ENCODE data around the gene RPS6KA5.
"Not testable (repeated sequence)": the region's sequence is repeated elsewhere in the genome, so short reads cannot be mapped to it uniquely, and the experiment has no call there.

The RPS6KA5 gene

DNA sequence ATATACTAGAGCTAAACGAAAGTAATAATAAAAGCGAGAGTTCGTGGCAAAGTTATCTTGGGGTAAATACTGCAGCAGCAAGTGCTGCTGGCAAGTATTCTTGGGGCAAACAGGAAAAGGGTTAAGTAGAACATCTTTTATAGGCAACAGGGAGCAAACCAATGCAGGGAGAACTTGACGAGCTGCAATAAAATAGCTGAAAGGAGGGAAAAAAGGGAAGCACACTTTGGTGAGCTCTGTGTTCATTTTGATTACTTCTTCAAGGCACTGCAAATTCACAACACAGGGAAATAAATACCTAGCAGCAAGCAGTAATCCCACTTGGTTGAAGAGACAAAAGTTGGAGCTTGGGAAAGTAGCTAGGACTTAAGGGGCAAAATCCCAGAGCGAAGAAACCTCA lies 201.9 kb downstream of the RPS6KA5 start:
- DNase-seq: no peak

DNA sequence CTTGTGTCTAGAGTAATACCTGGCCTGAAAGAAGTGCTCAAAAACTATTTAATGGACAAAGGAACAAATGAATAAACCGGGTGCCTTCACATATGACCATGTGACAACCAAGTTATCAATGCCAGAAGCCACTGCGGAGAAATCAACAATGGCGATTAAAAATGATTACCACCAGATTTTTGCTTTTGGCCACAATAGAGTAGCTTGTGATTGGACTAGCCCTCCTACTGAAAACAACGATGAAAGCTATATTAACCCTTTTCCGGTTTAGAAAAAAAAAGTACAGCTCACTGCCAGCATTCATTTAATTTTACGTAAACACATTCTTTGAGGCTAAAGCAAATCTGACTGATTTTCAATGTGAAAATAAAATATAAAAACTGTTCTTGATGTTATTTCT lies 202.6 kb downstream of the RPS6KA5 start:
- no peak for DNase-seq

DNA sequence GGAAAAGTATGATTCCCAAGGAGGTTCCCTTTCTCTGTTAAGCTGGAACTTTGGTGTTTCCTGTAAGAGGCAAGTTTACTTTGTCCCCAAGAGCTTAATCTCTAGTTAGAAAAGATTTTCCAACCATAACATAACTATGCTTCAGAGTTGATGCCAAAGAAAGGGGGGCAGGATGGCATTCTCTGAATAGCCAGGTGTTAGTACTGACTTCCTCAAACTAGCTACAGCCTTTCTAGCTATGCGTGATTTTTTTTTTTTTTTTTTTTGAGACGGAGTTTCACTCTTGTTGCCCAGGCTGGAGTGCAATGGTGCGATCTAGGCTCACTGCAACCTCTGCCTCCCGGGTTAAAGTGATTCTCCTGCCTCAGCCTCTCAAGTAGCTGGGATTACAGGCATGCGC lies 204.3 kb downstream of the RPS6KA5 start:
- not testable (repeated sequence) for DNase-seq

DNA sequence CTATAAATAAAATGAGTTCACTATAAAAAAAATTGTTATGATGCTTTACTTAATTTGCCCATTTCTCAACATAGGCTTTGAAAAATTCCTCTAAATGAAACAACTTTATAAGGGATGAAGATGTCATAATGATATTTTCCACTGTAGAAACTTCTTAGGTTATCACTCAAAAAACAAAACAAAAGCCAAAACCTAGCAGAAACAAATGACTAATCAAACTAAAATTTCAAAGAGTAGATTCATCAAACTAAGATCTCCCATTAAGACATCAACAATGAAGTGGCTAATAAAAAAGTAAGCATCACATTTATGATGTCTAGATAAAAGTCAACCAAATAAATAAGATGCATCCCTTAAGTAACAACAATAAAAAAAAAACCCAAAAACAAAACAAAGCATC lies 207.3 kb downstream of the RPS6KA5 start:
- no peak for DNase-seq

DNA sequence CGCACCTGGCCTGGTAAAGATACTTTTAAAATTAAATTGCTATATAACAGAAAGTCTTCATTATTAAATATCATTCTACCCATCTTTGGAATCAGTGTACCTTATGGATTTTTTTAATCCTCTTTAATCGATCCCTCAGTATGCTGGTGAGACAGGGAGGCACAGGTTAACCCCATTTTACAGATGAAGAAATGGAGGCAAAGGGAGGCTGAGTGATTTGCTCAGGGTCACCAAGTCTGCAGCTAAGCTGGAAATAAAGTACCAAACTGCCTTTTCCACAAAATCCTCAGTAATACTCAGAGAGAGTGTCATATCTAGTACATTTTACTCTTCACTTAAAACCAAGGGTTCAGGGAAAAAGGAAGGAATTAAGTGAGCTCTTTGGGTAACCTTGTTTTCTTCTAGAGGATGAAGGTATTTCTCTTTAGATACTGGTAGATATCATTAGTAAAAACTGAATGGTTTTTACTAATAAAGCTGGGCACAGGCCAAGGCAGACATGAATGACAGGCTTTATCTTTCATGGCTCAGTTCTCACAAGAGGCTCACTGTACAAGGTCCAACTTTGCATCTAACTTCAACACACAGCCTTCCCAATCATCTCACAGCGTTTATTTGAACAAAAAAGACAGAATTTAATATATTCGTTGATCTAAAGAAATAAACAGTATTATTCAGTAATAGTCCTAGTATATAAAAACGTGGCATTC lies 209.0 kb downstream of the RPS6KA5 start:
- no peak for DNase-seq

DNA sequence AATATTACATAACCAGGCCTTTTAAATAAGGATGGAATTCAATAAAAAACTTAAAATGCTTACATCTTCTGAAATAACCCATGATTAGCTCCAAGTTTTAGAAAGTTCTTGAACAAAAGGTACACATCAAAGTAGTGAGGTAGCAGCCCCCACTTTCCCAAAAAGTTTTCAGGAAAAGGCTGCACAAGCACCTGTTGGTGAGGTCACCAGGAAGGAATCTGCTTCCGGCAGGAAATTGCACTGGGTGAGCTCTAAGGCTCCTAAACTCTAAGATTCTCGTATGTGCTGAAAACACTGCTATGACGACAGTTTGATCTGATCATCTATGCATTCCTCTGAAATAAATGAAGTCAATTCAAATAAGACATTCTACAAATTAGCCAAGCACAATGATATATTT lies 210.0 kb downstream of the RPS6KA5 start:
- no peak for DNase-seq

DNA sequence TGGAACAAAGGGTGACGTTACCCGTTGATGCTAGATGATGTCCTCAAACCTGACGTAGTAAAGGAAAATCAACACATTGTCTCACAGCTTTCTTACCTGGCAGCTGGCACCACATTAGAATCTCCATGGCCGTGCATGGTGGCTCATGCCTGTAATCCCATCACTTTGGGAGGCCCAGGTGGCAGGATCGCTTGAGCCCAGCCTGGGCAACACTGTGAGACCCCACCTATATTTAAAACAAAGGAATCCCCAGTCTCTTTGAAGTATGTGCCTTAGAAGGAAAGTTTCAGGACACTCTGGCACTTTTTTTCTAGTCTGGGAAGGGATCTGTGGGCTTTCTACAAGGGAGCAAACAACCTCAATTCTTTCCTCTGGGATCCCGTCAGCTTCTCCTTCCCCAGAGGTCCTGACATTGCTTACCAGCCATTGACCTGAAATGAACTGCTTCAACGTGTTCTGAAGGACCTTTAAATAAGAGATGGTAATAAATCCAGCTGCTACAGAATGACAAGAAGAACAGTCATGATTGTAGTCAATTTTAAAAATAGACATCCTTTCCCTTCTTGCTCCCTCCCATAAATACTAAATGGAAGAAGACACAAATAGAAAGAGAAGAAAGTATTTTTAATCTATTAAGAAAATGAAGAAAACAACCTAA lies 210.5 kb downstream of the RPS6KA5 start:
- DNase-seq: no peak

DNA sequence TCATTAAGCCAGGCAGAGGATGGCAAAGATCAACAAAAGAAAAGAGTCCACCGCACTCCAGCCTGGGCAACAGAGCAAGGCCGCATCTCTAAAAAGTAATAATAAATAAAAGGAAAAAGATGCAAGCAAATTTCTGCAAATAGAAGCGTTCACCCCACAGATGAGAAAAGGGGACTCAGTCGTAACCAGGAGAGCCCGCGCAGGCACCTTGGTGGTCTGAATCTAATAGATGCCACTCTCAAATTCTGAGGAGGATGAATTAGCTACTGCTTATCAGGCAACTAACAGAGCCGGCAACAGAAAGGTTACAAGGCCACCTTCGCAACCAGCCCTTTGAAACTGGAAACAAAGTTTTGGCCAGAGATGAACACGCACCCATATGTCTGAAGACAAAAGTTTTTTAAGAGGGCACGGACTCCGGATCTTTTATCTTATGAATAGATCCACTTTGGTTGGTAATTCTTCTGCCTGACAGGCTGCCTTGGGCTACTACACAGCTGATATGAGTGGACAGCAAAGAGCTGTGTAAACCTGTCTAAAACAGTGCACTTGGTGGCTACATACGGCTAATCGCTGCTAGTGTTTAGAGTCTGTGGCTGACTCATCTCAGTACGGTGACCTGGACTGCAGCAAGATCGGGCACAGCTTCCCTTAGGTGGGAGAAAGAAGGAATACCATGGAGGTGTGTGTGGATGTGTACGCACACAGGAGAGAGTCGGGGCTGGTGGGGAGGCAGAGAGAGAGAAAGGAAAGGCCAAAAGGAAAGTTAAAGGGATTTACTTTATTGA lies 211.3 kb downstream of the RPS6KA5 start:
- no peak for DNase-seq

DNA sequence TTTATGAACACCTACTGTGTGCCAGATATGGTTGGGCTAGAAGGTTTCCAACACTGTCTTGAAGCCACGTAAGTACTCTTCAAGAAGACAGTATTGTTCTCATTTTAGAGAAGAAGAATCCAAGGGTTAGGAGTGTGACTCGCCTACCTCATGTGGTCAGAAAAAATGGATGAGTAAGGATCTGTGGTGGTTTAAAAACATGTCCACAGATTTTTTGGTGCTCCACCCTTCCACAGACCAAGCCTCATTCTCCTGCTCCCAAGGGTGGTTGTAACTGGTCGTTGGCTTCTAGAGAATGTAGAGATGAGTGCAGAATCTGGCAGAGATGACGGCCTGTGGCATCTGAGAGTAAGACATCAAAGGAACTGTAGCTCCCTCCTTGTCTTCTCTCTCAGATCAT lies 213.9 kb downstream of the RPS6KA5 start:
- DNase-seq: no peak

DNA sequence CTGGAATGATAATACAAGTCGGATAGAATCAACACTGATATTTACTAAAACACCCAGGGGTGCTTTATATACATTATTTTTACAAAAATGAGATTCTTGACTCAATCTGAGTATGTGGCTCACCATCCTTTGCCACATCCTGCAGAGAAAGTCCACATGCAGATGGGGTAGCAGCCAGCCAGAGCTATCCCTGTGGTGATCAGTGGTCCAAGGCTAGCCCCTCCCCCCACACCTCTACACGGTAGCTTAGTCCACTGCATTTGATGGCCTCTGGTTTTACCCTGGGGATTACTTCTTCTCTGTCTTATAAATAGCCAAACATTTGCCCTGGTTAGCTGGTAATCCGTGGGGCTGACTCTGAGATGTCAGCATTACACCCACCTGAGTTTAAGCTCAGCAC lies 216.1 kb downstream of the RPS6KA5 start:
- DNase-seq: no peak

DNA sequence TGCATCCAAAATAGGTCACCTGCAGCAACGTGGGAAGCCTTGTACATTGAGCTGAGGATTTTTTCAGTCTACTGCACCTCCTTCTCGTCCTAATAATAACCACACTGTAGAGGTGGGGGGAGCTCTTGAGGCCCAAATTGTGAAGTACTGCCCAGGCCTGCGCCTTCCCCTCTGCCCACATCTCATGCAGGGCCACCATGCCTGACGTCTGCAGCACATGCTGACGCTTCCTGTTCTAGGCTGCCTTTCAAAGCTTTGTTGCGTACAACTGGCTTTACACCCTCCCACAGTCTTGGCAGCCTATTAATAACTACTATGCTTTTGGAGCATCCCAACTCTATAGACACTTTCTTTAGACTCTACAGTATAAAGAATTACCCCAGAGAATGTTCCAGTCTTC lies 217.7 kb downstream of the RPS6KA5 start:
- DNase-seq: no peak

DNA sequence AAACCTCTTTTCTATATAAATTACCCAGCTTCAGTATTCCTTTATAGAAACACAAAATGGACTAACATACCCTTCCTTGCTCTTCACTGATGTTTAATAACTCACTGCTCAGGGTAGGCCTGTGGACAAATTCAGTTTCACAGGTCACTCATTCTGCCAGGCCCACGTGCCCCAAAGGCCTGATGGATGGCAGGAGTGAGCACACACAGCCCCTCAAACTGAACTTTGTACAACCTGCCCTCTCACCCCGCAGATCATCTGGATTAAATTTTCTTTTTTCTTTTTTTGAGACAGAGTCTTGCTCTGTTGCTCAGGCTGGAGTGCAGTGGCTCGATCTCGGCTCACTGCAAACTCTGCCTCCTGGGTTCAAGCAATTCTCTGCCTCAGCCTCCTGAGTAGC lies 219.8 kb downstream of the RPS6KA5 start:
- not testable (repeated sequence) for DNase-seq

DNA sequence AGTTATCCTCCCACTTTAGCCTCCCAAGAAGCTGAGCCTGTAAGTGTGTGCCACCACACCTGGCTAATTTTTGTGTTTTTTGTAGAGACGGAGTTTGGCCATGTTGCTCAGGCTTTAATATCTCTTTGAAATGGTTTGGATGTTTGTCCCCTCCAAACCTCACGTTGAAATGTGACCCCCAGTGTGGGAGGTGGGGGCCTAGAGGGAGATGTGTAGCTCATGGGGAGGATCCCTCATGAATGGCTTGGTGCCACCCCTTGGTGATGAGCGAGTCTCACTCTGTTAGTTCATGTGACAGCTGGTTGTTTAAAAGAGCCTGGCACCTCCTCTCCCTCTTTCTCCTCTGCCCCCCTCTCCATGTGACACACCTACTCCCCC lies 220.6 kb downstream of the RPS6KA5 start:
- no peak for DNase-seq

DNA sequence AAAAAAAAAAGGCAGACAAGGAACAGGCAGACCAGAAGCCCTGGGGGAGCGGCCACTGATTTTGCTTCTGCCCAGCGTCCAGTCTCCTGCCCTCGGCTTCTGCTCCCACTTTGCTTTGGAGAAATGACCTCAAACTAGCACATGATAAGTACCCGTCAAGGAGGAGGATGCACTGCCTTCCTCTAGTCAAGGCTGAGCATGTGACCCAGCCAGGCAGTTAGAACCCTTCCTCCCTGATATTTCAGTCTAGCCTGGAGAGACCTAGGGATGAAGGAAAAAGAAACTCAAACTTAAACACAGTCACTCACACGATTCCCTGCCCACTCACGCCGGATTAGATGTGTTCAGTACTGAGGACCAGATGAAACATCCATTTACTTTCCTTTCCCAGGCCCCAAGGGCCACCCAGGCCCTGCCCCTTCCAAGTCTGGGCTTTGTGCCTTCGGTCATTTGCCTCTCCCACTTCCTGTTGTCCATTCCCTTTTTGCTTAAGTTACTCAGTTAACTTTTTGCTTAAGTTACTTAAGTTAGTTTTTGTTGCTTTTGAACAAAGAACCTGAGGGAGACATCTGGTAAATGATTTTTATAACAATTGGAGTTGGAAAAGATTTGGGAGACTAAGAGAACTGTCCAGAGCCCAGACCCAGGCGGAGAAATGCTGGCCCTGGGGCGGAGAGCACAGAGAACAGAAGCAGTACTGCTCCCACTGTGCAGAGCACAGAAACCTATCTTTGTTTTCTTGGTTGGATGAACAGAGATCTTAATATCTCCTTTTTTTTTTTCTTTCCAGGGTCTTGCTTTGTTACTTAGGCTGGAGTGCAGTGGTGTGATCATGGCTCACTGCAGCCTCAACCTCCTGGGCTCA lies 221.2 kb downstream of the RPS6KA5 start:
- no peak for DNase-seq

DNA sequence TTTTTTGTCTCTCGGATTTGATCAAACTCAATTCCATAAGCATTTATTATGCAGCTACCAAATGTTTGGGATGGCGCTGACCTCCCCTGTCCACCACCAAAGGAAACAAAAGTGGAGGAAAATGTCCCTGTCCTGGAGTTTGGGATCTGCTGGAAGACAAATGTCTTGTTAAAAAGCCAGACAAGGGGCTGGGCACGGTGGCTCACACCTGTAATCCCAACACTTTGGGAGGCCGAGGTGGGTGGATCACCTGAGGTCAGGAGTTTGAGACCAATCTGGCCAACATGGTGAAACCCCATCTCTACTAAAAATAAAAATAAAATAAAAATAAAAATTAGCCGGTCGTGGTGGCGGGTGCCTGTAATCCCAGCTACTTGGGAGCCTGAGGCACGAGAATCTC lies 221.9 kb downstream of the RPS6KA5 start:
- DNase-seq: not testable (repeated sequence)

DNA sequence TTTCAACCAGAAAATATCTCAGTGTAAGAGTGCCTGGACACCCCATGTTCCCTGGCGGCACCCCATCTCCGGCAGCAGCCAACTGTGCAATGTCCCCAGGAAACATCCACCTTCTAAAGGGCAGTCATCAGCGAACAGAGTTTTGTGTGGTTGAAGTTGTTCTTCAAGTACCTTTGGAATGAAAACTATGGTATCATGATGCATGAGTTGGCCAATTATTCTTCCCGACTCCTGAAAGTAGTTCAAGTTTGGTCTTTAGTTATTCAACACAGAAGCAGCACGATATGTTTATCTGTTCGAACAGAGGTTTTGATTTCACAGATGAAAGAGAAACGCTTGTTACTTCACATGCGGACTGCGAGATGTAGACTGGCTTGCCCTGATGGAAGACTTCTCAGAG lies 223.1 kb downstream of the RPS6KA5 start:
- DNase-seq: no peak

DNA sequence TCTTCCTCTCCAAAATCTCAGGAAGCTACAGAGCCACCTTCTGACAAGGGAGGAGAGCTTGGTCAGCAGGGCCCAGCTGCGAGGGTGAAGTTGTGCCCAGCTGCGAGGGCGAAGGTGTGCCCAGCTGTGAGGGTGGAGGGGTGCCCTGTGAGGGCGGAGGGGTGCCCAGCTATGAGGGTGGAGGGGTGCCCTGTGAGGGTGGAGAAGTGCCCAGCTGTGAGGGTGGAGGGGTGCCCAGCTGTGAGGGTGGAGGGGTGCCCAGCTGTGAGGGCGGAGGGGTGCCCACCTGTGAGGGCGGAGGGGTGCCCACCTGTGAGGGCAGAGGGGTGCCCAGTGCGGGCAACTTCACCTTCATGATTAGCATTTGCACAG lies 223.8 kb downstream of the RPS6KA5 start:
- DNase-seq: no peak

DNA sequence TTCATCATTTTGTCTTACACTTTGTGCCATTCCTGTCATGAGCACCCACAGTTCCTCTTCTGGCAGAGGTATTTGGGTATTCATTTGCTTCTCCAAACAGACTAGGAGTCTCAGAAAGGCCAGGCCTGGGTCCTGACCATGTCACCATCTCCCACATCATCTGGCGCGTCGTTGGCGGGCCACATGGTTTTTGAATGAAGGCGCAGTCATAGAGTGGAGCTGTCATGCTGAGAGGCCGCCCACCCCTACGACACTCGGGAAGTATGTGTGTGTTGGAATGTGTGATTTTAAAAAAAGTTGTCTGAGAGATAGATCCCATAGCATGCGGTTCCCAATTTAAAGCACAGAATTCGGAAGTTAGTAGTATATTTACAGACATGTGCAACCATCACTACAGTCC lies 228.6 kb downstream of the RPS6KA5 start:
- no peak for DNase-seq

DNA sequence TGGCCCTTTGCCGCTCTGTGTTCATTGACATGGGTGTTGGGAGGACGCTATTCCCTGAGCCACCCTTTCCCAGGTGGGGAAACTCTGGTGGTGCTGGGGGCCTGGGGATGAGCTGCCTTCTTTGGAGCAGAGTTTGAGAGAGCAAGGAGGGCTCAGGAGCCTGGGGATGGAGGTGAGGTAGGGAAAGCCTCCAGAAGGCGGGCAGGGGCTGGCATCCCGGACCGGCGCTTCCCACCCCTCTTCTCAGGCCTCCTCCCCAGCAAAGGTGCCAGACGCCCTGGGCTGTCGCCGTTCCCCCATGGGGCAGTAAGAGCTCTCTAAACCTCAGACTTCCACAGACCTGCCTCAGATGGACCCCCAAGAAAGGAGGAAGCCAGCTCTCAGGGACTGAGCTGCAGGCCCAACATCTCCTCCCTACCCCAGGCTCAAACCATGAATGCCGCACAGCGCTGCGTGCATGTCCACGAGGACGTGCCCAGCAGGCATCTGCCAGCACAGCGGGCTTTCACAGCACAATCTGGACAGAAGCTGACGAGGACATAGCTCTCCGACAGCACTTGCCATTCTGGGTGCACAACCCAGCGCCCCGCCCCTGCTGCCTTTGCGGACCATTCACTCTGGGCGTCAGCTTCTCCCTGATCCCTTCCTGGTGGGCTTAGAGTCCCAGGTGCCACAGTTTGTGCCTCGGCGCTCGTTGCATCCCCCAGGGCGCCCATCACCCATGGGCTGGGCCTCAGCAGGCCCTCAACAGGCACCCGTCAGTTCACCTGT lies 229.3 kb downstream of the RPS6KA5 start:
- no peak for DNase-seq

DNA sequence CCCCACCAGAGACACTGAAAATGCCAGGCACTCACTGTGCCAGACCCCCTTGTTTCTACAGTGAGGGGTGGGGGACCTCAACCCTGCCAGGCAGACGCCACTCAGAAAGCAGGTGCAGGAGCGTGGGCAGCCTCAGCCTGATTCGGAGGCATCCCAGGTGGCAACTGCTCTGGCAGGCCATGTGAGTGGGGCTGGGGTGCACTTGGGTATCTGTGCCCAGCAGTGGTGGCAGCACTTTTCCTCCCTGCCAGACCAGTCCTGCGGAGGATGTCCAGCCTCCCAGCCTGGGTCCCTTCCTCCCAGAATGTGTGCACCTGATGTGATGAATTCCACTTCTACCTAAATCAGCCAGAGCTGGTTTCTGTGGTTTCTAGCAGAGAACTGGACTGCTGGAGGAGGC lies 230.8 kb downstream of the RPS6KA5 start:
- no peak for DNase-seq

DNA sequence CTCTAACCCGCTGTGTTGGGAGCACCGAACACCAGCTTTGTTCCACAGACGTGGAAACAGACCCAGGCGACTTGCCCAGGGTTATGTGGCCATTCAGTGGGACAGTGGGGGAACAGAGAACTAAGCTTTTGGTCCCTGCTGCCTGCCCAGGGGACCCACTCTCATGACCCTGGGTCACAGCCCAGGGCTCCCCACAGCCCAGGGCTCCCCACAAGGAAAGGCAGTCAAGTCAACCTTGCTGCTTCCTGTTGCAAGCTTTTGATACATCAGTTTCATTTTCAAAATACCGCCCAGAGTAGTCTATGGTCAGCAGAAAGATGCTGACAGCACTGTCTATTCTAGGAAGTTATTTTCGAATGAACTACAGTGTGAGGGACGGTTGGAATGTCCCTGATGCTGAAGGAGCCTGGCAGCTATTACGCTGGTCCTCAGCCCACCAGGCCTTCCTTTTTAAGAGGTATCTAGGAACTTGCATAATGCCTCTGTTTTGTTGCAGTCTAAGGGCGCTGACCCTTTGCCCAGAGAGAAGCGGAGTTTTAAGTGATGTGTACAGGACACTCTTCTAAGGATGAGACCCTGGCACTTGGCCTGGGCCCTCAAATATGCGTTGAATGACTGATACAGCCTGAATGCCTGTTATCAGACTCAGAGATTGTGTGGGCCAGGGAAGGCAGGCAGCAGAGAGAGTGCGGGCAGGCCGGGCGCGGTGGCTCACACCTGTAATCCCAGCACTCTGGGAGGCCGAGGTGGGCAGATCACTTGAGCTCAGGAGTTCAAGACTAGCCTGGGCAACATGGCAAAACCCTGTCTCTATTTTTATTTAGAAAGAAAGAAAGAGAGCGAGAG lies 231.6 kb downstream of the RPS6KA5 start:
- peak; percentile 15 for DNase-seq

All from activated naive CD4-positive, alpha-beta T cell treated with Interleukin-2 at 50 U/mL for 16 hours (primary cell).